GM21825 (cell line): ENCODE measurements around the gene EXOC7.

Source experiments
- ATAC-seq: cut with Tn5 transposase; IDR thresholded peaks from one replicate; pipeline ENCODE4 v1.9.1; 2021; ENCODE audit warnings: mild to moderate bottlenecking, moderate library complexity; ENCODE audit not compliant: unreplicated experiment

The EXOC7 gene, protein sequence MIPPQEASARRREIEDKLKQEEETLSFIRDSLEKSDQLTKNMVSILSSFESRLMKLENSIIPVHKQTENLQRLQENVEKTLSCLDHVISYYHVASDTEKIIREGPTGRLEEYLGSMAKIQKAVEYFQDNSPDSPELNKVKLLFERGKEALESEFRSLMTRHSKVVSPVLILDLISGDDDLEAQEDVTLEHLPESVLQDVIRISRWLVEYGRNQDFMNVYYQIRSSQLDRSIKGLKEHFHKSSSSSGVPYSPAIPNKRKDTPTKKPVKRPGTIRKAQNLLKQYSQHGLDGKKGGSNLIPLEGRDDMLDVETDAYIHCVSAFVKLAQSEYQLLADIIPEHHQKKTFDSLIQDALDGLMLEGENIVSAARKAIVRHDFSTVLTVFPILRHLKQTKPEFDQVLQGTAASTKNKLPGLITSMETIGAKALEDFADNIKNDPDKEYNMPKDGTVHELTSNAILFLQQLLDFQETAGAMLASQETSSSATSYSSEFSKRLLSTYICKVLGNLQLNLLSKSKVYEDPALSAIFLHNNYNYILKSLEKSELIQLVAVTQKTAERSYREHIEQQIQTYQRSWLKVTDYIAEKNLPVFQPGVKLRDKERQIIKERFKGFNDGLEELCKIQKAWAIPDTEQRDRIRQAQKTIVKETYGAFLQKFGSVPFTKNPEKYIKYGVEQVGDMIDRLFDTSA

GRCh38 chr17:76103274-76104139, at the start of gene EXOC7:
TSS of gene EXOC7 (minus strand) at chr17:76103787. CDS start at chr17:76103692, 95 bp downstream.
- peak; percentile 88 for ATAC-seq

DNA sequence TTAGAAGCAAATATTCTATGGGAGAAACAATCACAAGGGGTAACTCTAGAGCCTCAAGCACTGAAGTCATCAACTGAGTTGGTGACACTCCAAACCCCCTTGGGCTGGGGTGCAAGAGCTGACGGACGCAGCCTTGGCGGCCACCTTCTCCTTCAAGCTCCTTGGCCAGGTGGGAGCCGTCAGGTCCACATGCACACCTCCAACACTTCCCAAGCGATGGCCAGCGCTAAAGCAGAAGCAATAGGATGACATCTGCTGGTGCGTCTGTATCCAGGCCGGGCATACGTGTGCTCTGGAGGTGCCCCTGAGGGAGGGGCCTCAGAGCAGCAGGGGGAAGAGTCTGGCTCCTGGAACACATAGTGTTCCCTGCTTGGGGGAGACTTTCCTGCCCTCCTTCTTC, 49.6 kb upstream of the EXOC7 start:
- ATAC-seq, result no peak

DNA sequence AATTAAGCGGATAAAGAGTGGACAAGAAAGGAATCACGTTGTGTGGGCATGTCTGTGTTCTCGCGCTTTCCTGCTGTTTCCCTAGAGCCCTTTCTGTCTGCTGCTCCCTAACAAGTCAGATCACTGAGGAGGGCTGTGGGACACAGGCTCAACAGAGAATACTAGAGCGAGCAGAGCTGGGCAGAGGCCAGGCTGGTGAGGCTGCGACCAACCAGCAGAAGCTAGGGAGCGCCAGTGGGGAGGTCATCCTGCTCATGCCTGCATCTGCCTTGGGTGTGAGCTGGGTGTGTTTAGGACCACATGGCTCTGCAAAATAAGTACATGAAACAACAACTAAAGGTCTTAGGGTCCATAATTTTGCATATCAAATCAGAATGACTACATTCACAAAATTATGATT, 49.0 kb upstream of the EXOC7 start:
- ATAC-seq, result no peak

DNA sequence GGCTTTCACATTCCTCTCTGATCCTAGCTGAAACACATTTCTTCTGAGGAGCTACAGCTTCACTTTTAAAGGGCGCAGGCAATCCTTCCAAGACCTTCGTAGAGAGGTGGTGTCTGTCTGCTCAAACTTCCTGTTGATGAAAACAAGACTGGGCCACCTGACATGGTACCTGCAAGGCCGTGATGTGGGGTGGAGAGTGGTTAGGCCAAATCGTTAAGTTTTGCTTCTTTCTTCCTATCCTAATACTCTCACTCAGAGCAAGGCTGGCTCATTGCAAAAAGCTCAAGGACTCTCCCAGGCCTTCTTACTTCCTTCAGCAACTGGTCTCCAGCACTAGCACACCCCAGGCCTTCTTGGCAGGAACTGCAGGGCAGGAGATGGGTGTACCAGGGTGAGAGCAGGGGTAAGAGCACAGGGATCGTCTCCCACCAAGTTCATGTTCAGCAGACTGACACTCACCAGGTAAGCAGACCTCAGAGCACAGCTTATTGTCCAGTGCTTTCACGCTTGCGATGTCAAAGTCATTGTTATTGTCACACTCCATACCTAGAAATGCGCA, 48.4 kb upstream of the EXOC7 start:
- no peak for ATAC-seq

DNA sequence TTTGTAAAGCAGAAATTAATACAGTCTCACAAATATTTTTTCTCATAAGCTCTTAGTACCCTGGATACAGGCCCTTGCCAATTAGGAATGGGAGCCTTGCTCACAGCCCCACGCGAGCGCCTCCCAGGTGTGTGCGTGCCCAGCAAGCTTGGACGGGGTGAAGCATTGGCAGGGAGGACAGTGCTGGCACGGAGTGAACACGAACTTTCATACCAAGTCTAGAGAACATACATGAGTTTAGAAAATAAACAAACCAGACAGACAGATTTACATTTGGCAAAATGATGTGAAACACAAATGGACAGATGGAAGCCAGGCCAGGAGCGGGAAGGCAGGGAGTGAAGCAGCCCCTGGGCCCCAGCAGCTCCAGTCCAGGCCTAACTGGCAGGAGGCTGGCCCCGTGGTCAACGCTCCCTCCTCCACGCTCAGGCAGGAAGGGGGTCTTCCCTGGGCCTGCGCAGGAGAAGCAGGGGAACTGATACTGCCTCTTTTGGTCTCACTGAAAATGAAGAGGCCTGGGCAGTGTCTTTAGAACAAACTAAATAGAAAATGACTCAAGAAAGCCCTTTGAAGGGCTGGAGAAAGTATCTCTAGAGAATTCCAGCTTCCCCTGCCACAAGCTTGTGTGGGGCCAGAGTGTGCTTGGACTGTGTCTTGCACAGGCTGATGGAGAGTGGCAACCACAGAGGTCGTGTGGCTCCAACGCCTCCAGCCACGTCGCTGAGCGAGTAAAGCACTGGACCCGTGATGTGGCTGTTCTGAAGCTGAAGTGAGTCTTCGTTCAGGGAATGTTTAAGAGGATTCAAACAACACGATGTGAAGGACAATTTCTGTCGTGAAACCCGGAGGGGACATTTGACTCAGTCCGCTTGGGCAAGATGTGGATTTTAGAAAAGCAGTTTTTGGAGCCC, 47.4 kb upstream of the EXOC7 start:
- ATAC-seq, result no peak

- ATAC-seq, result no peak
Observed at GRCh38 chr17:76149214-76149613, 45.6 kb upstream of the EXOC7 start.

- no peak for ATAC-seq
Observed at GRCh38 chr17:76148015-76148326, 44.4 kb upstream of the EXOC7 start.

- ATAC-seq, result no peak
Observed at GRCh38 chr17:76147211-76148014, 43.8 kb upstream of the EXOC7 start.

DNA sequence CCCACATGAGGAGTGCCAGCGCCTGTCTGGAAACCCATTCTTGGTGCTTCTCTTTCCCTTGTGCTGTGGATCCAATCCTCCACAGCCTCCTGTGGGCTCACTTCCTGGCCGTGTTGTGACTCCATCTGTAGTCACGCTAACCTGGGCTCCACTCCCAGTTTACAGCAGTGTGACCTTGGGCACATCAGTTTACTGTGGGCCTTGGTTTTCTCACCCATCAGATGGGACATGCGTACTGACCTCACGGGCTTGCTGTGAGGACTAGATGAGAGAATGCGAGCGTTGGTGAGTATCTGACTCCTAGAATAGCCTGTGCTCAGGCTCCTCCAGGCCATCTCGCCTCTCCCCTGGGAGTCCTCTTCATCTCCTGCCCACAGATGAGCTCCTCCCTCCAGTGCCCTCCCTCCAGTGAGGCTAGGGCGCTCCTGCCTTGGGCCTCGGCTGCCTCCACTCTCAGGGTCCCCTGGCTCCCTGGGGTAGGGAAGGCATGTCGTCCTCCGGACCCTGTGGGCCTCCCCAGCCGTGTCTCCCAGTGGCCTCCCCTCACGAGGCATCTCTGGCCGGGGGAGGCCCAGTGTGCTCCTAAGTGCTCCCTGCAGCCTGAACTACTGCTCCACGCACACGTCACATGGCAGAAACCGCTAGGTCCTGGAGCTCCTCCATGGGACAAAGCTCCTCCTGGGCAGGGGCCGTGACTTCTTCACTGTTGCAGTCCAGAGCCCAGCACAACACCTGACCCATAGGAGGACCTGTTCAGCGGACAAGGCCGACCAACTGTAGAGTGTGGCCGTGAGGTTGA, 42.7 kb upstream of the EXOC7 start:
- no peak for ATAC-seq

GRCh38 chr17:76145231-76146052, 41.9 kb upstream of the EXOC7 start:
- no peak for ATAC-seq

DNA sequence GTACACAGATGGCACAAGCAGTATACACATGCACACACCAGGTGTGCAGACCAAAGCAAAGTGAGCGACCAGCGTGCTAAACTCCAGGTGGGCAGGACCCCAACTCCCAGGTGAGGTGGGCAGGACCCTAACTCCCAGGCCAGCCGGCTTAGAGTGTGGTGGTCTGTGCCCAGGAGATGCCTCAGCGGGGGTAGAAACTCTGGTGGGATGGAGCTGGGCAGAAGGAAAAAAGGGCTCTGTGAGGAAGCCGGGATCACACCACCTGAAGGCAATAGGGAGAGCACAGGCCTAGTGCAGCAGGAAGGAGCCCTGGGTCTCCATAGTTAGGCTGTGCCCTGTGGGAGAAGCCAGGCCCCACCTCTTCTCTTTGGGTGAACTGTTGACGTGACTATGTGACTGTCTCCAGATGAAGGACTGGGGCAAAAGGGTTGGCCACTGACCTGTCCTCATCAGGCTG, 39.0 kb upstream of the EXOC7 start:
- no peak for ATAC-seq

GRCh38 chr17:76142039-76142584, 38.5 kb upstream of the EXOC7 start:
- ATAC-seq, result no peak

- ATAC-seq, result peak; percentile 60
Observed at GRCh38 chr17:76141212-76142038, 37.8 kb upstream of the EXOC7 start, which contains the start of gene FOXJ1. TSS of gene FOXJ1 (minus strand) at chr17:76141245. CDS start at chr17:76140395, 850 bp downstream.

DNA sequence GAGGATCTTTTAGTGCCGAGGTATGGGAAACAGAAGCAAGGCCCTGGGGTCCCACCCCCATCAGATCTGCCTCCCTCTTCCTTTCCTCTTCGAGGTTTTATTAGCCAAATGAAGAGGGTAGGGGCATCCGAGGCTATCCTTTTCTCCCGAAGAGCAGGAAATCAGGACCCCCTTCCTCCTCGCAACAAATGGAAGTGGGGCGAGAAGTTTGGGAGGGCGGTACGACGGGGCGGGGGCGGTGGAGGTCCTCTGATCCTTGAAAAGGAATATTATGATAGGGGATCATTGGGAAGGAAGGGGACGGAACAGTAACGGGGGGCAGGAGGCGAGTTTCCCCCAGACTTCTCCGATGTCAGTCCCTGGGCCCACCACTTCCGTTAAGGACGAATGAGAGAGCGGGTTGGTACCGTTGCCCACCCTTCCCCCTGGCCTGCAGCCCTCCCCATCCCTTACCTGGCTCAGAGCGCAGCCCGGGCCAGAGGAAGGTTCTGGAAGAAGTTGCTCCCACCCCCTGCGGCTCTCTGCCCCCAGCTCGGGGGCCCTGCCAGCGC, 37.1 kb upstream of the EXOC7 start:
- no peak for ATAC-seq

DNA sequence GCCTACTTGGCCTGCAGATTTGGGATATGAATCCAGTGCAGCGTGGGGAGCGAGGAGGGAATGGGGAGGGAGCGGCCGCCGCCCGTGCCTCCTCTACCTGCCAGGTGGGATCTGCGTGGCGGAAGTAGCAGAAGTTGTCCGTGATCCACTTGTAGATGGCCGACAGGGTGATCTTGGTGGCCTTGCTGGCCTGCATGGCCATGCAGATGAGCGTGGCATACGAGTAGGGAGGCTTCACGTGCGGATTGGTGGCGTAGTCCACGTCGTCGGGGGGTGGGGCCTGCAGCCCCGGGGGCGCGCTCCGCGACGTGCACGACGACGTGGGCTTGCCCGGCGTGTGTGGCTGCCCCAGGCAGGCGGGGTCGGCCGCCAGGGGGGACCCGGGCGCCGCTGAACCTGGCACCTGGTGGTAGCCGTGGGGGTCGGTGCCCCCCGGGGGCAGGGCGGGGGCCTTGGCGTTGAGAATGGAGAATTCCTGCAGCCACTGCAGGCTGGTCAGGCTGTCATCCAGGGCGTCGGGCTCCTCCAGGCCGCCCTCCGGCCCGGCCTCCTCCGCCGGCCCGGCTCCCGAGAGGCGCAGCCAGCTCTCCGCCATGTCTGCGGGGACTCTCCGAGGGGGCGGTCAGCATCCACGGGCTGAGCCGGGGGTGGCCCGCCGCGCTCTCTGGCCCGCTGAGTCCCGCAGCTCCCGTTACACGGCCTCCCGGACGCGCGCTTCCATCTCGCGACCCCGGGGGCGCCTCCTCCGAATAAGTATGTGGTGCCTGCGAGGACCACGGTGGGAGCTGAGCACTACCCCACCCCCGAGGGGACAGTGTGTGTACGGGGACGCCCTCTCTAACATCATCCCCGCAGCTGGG, 36.4 kb upstream of the EXOC7 start:
- ATAC-seq, result no peak
